GM18873 (cell line): Measurements from ENCODE around the gene TNPO3.
"Not testable (repeated sequence)": the region's sequence is repeated elsewhere in the genome, so short reads cannot be mapped to it uniquely, and the experiment has no call there.

Source experiments
- ATAC-seq: cut with Tn5 transposase; IDR thresholded peaks from one replicate; pipeline ENCODE4 v1.9.1; 2021; ENCODE audit warnings: mild to moderate bottlenecking, moderate library complexity, moderate number of reproducible peaks; ENCODE audit not compliant: unreplicated experiment, low FRiP score

TNPO3 gene

GRCh38 chr7:129072479-129073011 lies 17.6 kb upstream of the TNPO3 start:
- ATAC-seq, result no peak

DNA sequence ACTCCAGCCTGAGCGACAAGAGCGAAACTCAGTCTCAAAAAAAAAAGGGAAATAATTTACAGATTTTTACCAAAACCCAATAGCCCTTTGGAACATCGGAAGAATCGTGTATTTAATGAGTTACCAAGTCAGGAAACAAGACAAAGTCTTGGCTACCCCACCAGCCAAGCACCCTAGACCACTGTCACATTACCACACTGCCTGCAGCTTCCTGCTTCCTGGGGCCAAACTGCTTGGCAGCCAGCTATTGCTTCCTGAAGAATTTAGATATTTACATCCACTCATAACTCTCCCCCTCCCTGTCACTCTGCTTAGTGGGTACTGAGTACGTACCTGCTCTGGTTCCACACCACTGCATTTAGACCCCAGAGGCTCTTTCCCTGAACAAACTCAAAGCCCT lies 14.1 kb upstream of the TNPO3 start:
- ATAC-seq, result no peak

GRCh38 chr7:129067943-129068548 lies 13.1 kb upstream of the TNPO3 start:
- ATAC-seq, result no peak

- ATAC-seq, result not testable (repeated sequence)
These were observed 12.2 kb upstream of the TNPO3 start for GRCh38 chr7:129067132-129067561.

DNA sequence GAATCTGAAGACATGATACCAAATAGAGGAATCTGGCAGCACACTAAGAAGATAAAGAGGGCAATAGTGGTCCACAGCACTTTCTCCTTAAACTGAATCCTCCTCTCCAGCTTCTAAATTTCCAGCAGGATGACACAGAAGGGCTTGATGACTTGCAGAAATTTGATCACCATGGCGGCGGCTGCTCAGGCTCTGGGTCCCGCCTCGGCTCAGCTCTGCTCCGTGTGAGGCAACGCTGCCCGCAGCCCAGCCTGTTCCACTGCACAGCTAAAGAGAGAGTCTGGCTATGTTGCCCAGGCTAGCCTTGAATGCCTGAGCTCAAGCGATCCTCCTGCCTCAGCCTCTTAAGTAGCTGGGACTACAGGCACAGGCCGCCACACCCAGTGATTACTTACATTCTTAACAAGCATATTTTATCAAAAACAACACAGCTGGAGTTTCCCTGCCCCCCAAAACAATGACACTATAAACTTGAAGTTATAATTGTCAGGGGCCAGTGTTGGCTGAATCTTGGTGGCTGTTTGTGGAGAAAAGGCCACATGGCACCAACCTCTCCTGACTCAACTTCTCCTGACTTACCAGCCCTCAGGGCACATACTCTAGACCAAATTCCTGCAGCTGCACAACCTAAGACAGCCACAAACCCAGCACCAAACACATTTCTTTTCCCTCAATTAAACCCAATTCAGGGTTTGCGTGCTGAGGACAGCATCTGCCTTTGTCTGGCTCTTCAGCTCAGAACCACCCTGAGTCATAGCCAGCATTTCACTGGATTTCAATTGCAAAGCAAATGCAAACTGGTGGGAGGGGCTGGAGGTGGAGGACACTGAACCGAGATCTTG lies 11.6 kb upstream of the TNPO3 start:
- ATAC-seq, result no peak

DNA sequence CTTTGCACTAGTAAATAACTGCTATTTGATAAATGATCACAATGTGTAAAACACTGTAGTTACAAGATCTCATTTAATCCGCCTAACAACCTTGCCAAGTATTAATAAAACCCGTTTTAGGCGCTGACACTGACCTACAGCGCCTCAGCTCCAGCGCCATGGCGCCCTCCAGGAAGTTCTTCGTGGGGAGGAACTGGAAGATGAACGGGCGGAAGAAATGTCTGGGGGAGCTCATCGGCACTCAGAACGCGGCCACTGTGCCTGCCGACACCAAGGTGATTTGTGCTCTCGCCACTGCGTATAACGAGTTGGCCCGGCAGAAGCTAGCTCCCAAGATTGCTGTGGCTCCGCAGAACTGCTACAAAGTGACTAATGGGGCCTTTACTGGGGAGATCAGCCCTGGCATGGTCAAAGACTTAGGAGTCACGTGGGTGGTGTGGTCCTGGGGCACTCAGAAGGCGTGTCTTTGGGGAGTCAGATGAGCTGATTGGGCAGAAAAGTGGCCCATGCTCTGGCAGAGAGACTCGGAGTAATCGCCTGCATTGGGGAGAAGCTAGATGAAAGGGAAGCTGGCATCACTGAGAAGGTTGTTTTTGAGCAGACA lies 1.1 kb upstream of the TNPO3 start:
- ATAC-seq, result no peak

DNA sequence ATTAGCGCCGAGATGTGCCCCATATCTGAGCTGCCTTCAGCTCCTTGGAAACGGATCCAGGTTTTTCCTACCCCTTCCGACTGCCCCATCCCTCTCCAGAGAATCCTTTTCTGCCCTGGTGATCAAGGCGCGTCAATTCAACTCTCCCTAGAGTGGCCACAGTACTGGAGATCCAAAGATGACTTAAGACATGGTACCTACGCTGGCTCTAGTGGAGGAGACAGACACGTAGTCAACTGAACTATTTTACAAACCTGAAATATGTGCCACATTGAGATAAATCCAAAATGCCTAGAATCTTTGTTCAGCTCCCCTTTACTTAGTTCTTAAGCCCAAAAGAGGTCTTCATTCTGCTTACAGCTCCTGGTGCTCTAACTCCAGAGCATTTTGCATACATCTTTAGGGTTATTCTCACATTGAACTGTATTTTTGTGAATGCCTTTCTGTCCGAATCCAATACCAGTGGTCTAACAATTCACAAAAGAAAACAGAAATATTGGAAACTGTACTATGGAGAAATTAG lies 444 bp upstream of the TNPO3 start:
- peak; percentile 22 for ATAC-seq

- no peak for ATAC-seq
These were observed 923 bp downstream of the TNPO3 start for GRCh38 chr7:129053938-129054437.

- ATAC-seq, result no peak
These were observed 2.5 kb downstream of the TNPO3 start for GRCh38 chr7:129052441-129052840.

GRCh38 chr7:129051459-129051858 lies 3.5 kb downstream of the TNPO3 start:
- not testable (repeated sequence) for ATAC-seq

- ATAC-seq, result no peak
These were observed 7.2 kb downstream of the TNPO3 start for GRCh38 chr7:129047761-129048160.

GRCh38 chr7:129045682-129046081 lies 9.2 kb downstream of the TNPO3 start:
- no peak for ATAC-seq

DNA sequence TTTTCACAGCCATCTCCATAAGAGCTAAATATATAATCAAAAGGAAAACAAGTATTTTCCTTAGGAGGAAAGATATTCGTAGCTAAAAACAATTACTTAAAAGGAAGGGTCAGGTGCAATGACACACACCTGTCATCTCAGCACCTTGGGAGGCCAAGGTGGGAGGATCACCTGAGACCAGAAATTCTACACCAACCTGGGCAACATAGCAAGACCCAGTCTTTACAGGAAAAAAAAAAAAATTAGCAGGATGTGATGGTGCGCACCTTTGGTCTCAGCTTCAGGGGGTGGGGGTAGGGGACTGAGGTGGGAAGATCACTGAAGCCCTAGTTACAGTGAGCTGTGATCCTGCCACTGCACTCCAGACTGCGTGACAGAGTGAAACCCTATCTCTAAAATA lies 11.9 kb downstream of the TNPO3 start:
- ATAC-seq, result no peak

DNA sequence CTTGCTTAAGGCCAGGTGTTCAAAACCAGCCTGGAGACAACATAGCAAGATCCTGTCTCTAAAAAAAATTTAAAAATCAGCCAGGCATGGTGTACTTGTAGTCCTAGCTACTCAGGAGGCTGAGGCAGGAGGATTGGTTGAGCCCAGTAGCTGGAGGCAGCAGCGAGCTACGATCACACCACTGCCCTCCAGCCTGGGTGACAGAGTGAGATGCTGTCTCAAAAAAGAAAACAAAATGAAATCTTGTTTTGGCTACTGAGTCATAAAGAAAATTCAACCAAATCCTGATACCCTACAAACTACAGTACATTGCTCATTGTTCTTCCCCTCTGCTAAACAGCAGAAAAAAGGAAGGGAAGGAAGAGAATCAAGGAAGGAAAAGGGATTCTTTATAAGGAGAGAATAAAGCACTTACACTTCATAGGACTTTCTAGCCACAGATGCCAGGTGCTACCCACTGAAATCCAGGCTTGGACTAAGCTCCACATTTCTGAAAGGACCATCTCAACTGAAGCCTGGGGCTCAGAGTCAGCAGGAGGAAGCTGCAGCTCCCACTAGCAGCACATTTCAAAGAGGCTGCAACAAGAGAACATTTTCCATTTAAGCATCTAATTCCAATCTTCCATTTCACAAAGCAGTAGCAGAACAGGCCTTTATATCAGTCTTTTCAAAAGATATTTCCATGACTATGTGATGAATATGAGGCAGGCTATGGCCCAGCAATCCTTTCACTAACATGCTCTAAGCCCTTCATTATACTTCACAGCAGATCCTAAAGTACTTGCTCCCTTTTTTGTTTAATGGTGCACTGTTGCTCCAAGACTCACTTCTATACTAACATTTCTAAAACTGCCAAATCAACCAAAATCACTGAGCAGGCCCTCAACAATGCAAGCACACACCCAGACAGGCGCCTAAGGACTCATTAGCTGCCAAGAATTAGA lies 13.5 kb downstream of the TNPO3 start:
- ATAC-seq, result no peak

DNA sequence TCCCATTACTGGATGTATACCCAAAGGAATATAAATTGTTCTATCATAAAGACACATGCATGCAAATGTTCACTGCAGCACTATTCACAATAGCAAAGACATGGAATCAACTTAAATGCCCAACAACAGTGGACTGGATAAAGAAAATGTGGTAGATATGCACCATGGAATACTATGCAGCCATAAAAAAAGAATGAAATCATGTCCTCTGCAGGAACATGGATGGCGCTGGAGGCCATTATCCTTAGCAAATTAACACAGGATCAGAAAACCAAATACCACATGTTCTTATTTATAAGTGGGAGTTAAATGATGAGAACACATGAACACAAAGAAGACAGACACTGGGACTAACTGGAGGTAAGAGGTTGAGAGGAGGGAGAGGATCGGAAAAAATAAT lies 16.4 kb downstream of the TNPO3 start:
- not testable (repeated sequence) for ATAC-seq

DNA sequence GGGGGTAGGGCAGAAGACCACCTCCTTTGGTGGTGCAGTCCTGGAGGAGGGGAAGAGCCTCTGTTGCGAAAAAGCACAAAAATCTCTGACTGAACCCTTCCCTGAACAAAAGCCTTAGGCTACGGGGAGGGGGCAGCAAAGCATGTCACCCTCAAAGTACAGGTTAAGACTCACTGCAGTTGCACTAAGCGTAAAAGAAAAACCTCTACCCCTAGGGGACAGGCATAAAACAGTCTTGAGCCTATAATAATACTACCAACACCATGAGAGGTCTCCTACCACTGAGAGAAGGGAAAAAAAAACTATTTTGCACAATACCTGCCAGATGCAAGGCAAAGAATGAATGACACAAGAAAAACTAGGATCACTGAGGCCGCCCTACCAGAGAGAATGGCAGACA lies 17.3 kb downstream of the TNPO3 start:
- no peak for ATAC-seq

DNA sequence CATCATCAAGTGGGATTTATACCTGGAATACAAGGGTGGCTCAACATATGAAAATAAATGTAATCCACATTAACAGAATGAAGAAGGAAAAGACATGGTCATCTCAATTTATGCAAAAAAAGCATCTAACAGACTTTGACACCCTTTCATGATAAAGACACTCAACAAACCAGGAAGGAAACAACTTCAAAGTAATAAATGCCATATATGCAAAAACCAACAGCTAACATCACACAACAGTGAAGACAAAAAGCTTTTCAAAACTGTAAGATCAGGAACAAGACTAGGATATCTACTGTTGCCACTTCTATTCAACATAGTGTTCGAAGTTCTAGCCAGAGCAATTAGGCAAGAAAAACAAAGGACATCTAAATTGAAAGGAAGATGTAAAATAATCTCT lies 22.9 kb downstream of the TNPO3 start:
- no peak for ATAC-seq

GRCh38 chr7:129030440-129030839 lies 24.5 kb downstream of the TNPO3 start:
- no peak for ATAC-seq

DNA sequence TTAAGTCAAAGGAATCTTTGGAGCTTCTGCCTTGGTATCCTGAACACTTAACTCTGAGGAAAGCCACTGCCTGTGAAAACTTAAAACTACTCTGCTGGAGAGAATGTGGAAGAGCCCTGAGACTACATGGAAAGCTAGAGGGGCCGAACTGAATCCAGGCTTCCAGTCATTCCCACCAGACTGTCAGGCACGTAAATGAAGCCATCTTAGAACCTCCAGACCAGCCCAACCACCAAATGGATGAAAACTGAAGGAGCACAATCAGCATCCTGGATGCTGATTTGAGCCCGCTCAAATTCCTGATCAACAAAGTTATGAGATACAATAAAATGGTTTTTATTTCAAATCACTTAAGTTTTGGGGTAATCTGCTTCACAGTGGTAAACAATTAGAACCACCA lies 30.8 kb downstream of the TNPO3 start:
- no peak for ATAC-seq

DNA sequence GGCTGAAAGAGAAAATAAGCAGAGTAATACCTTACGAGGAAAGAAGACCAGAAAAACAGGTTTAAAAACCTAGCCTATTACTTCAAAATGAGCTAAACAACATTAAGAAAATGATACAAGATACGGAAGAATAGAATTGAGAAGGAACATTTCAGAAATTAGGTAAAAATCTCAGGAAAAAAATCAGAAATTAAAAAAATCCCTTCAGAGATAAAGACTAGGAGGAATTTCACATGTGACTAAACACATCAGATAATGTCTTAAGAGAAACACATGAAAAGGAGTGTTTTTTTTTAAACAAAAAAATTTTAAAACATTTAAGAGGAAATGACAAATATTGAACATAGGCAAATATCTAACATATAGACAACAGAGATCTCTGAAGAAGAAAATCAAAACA lies 33.3 kb downstream of the TNPO3 start:
- ATAC-seq, result no peak
